CD4-positive, alpha-beta T cell treated with Interleukin-10 for 1 hour (primary cell): ENCODE results near the gene GPANK1.

Source experiments
- DNase-seq: peaks from one replicate; pipeline ENCODE4 v3.0.0-alpha.2; 2020

The GPANK1 gene

DNA sequence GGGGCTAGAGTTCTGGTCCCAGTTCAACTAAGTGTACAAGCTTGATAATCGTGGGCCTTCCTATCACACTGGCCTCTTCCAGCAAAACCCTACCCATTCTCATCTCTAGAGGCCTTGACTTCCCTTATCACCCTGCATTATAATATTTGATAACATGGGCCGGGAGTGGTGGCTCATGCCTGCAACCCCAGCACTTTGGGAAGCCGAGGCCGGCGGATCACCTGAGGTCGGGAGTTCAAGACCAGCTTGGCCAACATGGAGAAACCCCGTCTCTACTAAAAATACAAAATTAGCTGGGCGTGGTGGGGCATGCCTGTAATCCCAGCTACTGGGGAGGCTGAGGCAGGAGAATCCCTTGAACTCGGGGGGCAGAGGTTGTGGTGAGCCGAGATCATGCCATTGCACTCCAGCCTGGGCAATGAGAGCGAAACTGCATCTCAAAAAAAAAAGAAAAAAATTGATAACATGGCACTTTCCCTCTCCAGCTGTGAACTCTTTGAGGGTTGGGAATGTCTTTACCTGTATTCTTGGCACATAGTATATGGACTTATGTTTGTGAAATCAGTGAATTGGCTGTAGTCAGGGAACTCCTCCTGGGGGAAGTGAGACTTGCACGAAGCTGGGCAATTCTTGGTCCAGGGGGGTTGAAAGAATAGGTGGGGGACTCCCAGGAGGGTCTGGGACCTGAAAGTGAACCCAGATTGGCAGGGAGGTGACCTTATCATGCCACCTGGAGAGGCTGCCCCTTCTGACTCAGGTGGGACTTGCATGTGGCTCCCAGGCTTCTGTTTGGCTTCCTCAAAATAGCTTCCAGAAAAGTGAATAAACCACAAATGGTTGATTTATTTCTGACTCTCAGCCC is 3.3 kb downstream of the GPANK1 start:
- no peak for DNase-seq

- DNase-seq: peak; percentile 79
Measured at GRCh38 chr6:31660381-31661261, 4.2 kb downstream of the GPANK1 start, which contains the start of gene C6orf47. C6orf47 (minus strand) TSS chr6:31660778; CDS start chr6:31659947, 831 bp downstream.

DNA sequence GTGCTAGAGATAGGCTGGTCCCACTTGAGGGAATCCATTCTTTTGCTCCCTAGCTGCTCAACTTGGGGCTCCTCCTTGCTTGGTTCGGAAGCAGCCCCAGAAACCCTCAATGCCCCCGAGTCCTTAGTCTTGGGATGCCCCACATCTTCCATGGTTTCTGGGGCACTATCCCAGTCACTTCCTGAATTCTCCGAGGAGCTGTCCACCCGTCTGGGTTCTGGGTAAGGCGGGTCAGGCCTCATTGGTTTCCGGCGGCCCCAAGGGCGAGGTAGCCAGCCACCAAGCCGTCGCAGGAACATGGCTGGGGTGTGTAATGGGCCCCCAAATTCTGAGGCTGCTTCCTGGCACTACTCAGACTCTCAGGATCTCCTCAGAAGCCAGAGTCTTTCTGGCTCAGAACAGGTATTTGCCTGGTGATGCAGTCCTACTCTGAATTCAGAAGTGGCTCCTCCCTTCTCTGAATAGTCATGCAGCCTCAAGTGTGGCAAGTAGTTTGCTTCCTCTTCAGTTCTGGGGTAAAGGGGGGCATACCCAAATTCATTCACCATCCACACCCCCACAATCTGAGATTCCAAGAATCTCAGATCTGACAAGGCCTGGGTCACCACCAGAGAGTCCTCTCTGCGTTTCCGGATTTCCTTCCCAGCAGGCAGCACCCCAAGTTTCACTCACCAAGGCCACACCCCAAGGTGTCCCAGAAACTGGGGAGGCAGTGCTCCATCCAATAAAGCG is 5.0 kb downstream of the GPANK1 start:
- peak; percentile 47 for DNase-seq

DNA sequence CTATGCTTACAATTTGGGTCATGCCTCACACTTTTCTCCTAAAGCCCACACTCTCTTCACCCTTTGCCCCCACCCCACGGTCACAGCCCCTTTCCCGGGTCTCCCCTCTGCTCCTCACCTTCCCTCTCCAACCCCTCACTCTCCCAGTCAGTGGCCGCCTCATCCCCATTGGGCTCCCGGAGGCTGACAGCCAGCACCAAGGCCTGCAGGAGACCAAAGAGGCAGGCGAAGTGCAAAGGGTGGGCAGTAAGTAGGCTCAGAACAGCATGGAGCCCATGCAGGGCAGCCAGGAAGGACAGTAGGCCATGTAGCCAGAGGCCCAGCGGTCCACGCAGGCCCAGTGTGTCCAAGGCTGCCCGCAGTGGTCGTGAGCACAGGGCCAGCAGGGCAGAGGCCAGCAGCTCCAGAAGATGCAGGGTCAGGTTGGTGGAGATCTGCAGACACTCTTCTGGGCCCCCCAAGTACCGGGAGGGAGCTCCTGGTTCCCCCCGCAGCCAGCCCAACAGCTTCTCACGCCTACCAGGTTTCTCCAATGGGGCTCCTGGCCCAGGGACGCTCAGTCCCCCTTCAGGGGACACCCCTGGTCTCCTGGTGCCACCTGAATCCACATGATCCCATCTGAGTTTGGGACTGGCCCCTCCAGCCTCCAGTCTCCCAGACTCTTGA is 5.7 kb downstream of the GPANK1 start:
- no peak for DNase-seq

- no peak for DNase-seq
Measured at GRCh38 chr6:31658158-31658688, 6.6 kb downstream of the GPANK1 start.

DNA sequence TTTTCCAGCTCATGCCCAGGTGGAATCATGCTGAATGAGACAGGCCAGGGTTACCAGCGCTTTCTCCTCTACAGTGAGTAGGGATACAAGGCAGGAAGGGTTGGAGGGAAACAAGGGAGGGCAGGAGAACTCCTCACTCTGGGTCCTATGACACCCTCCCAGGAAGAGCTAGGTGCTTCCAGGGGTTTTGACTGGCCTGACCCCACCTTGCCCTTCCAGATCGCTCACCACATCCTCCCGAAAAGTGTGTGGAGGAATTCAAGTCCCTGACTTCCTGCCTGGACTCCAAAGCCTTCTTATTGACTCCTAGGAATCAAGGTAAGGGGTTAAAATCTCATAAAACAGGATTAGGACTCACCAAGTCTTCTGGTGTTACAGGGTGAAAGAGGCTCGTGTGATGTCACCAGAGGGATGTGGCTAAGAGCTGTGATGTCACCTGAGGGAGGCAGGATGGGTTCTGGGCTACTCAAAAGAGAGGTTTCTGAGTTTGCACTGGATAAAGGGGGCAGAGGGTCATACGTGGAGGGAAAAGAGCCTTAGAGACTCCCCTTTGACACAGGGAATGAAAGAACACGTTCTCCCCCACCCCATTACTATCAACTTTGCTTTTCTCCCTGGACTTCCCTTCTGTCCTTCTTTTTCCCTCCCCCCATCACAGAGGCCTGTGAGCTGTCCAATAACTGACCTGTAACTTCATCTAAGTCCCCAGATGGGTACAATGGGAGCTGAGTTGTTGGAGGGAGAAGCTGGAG is 7.2 kb downstream of the GPANK1 start:
- DNase-seq: peak; percentile 44

DNA sequence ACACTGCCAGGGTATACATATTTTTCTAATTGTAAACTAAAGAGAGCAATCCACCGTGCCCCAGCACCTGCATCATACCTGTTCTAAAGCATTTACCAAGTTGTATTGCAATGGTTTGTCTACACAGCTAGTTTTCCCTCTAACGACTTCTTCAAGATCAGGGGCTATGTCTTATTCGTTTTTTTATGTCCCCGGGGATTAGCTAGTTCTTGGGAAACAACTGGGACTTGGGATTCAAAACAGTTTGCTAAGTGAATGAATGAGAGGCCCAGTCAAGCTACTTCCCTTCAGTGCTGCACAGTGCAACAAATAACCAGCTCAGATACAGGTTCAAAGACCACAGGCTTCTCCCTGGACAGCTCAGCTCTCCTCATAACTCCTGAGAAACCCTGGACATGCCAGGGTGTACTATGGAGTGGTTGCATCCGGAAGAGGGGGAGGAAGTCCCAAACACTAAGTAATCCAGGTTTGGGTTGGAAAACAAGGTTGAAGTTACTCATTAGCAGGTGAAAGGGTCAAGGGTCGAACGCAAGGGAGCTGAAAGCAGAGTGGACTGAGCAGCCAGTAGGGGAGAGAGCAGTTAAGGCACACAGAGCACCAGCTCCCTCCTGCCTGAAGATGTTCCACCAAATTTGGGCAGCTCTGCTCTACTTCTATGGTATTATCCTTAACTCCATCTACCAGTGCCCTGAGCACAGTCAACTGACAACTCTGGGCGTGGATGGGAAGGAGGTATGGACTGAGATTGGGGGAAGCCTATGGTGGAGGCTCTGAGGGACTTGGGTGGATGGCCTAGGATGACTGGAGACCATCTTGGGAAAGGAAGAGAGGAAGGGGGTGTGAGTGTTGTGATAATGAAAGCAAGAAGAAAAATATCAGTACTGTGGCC is 9.2 kb downstream of the GPANK1 start, which contains the start of gene APOM:
APOM (plus strand) TSS at position 546 of the 889 bp plus-strand sequence; CDS start at position 619, 73 bp downstream.
- no peak for DNase-seq

DNA sequence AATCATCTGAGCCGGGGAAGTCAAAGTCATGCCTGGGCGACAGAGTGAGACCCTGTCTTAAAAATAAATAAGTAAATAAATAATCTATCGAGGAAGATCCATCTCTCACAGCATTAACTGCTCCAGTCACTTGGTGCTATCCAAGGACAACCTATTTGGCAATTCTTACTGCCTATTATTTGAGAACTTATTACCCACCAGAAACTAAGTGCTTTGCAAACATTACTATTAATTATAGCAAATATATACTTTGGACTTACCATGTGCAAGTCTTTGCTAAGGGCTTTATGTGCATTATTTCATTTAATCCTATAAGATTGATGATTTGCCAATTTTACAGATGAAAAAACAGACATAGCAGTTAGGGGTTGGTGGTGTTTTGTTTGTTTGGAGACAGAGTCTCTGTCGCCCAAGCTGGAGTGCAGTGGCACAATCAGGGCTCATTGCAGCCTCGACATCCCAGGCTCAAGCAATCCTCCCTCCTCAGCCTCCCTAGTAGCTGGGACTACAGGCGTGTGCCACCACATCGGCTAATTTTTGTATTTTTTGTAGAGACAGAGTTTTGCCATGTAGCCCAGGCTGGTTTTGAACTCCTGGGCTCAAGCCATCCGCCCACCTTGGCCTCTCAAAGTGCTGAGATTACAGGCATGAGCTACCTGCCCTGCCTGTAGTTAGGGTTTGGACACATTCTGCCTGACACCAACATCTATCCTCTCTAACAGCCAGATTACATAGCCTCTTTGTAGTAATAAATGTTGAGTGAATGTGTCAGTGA is 10.0 kb downstream of the GPANK1 start:
- DNase-seq: no peak

DNA sequence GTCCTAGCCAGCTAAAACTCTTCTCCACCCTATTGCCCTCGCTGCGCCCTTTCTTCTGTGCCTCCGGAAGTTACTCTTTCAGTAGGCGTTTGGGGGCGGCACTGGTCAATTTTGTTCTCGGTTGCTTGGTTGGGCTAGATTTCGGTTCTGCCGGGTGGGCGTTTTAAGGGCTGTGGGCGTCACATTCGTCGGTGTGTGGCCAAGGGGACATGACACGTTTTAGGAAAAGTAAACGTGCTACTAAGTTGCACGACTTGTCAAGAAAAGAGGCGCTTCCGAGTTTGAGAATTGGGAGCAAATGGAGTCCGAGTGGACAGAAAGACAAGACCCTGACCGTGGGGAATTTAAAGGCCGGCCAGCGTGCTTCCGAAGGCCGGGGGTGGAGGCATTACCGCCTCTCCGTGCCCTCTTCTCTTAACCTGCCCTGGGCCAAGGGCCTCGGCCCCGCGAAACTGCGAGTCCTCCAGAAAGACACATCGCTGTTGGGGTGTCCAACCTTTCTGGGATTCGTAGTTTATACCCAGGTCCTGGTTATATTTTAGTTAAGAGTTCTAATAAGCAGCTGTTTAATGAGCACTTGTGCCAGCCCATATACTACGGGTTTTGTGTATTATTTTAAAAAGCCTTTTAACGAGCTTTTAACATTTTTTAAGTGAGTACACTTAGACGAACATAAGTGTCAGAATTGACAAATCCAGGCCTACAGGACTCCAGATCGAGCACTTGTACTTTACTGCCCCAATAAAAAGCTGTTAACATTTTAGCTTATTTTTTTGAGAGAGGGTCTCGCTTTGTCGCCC is 11.7 kb downstream of the GPANK1 start:
- DNase-seq: no peak

GRCh38 chr6:31651602-31652191 is 13.1 kb downstream of the GPANK1 start:
- DNase-seq: no peak

DNA sequence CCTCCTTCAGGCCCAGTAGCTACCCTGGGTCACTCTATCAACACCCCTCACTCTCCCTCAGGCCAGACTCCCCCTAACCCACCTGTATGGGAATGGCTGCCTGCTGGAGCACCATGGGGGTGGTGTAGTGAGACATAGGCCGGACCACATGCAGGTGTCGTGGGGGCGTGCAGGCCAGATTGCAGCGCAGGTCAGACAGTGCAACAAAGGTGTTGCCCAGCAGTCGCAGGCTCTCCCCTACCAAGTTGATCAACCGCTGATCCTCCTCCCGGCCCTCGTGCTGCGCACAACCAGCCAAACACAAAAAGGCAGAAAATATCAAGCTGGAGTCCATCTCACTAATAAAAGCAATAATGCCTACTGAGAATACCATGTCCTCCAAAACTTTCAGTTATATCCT is 19.5 kb downstream of the GPANK1 start:
- DNase-seq: no peak

GRCh38 chr6:31643818-31644454 is 20.9 kb downstream of the GPANK1 start:
- no peak for DNase-seq

- no peak for DNase-seq
Measured at GRCh38 chr6:31642798-31643570, 21.8 kb downstream of the GPANK1 start.

DNA sequence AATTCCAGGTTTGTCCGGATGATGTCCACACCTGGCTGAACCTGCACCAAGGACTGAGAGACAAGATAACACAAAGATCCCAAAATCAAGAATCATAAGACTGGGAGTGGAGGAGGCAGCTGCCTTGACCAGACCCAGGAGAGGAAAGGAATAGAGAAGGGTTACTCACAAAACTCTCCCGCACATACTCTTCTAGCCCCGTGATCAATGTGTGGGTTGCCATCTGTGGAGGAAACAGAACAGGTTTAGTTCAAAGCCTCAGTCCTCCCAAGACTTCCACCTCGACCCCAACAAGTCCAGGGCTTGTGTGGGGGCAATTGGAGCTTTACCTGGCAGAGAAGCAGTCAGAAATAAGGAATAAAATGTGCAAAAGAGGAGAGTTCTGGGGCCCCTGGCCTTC is 23.4 kb downstream of the GPANK1 start:
- no peak for DNase-seq

GRCh38 chr6:31640612-31641011 is 24.2 kb downstream of the GPANK1 start:
- no peak for DNase-seq

- no peak for DNase-seq
Measured at GRCh38 chr6:31639449-31639861, 25.3 kb downstream of the GPANK1 start.

DNA sequence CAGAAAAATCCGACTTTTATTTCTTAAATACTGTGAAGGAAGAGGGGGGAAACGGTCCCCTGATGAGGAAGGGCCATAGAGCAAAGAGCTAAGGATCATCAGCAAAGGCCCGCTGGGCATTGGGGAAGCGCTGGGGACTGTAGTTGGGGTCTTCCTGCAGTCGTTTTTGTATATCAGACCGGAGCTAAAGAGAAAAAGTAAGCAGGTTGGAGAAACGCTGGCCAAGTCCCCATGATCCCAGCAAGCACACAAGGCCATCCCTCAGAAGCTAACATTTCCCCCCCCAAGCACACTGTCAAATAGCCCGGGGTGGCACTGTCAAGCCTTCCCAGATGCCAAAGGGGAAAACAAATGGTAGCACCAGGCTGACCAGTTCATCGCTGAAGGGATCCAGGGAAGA is 25.8 kb downstream of the GPANK1 start:
- DNase-seq: no peak
